IPS-20b (cell line): ENCODE data around the gene XRN1.
"Not testable (repeated sequence)": the region's sequence is repeated elsewhere in the genome, so short reads cannot be mapped to it uniquely, and the experiment has no call there.

ENCODE experiments used
- H3K27ac ChIP-seq: one replicate; pipeline ENCODE4 v1.5.1; 2013; ENCODE audit warnings: low read length
- H3K27me3 ChIP-seq: 2 replicates; pipeline ENCODE4 v1.6.1; 2013; ENCODE audit warnings: mild to moderate bottlenecking, low read length, inconsistent platforms; ENCODE audit not compliant: insufficient read depth
- H3K36me3 ChIP-seq: 2 replicates; pipeline ENCODE4 v1.6.1; 2013; ENCODE audit warnings: low read depth, mild to moderate bottlenecking, inconsistent platforms, low read length, moderate library complexity; ENCODE audit not compliant: insufficient read depth
- H3K4me1 ChIP-seq: 2 replicates; pipeline ENCODE4 v1.6.1; 2013; ENCODE audit warnings: mild to moderate bottlenecking, control low read depth, inconsistent platforms, low read length, moderate library complexity; ENCODE audit not compliant: insufficient read depth
- H3K4me3 ChIP-seq: 2 replicates; pipeline ENCODE4 v1.5.1; 2013; ENCODE audit warnings: mild to moderate bottlenecking, low read length, inconsistent platforms
- H3K9ac ChIP-seq: 2 replicates; pipeline ENCODE4 v1.6.1; 2013; ENCODE audit warnings: low read depth, mild to moderate bottlenecking, inconsistent platforms, low read length, moderate library complexity
- H3K9me3 ChIP-seq: 2 replicates; pipeline ENCODE4 v1.6.1; 2013; ENCODE audit warnings: mild to moderate bottlenecking, low read depth, low read length, inconsistent platforms; ENCODE audit not compliant: insufficient read depth

Gene XRN1

GRCh38 chr3:142363433-142363832, 84.4 kb downstream of the XRN1 start:
- H3K27ac ChIP-seq = not testable (repeated sequence)
- peaks cover 23% of the 10 kb centered on the region for H3K36me3 ChIP-seq

GRCh38 chr3:142359367-142359766, 88.5 kb downstream of the XRN1 start:
- Histone ChIP-seq H3K27me3 (no peaks in the 10 kb centered on the region), H3K4me1 (no peaks in the 10 kb centered on the region), H3K36me3 (peaks cover 33% of the 10 kb centered on the region), H3K9ac (no peak overlapping the region), H3K4me3 (no peak overlapping the region), H3K9me3 (no peaks in the 10 kb centered on the region), H3K27ac (no peak overlapping the region)

More at GRCh38 chr3:142363433-142363832, 84.4 kb downstream of the XRN1 start:
- H3K27me3 ChIP-seq, H3K9me3 ChIP-seq, H3K4me1 ChIP-seq, H3K9ac ChIP-seq, H3K4me3 ChIP-seq: not testable (repeated sequence)

GRCh38 chr3:142356818-142357217, 91.0 kb downstream of the XRN1 start:
- Histone ChIP-seq H3K36me3 (peaks cover 38% of the 10 kb centered on the region), H3K9me3 (no peaks in the 10 kb centered on the region), H3K27ac (no peak overlapping the region), H3K4me3 (no peak overlapping the region), H3K4me1 (no peaks in the 10 kb centered on the region), H3K27me3 (no peaks in the 10 kb centered on the region), H3K9ac (no peak overlapping the region)

GRCh38 chr3:142355692-142356091, 92.1 kb downstream of the XRN1 start:
- no peaks in the 10 kb centered on the region for H3K27me3 ChIP-seq
- peaks cover 33% of the 10 kb centered on the region for H3K36me3 ChIP-seq
- no peak overlapping the region for H3K9ac ChIP-seq
- H3K27ac ChIP-seq = no peak overlapping the region
- H3K9me3 ChIP-seq = no peaks in the 10 kb centered on the region
- H3K4me3 ChIP-seq = no peak overlapping the region
- no peaks in the 10 kb centered on the region for H3K4me1 ChIP-seq

- Histone ChIP-seq H3K9ac (no peak overlapping the region), H3K4me1 (no peaks in the 10 kb centered on the region), H3K27me3 (no peaks in the 10 kb centered on the region), H3K9me3 (no peaks in the 10 kb centered on the region), H3K4me3 (no peak overlapping the region), H3K27ac (no peak overlapping the region), H3K36me3 (peaks cover 35% of the 10 kb centered on the region)
These were observed 93.8 kb downstream of the XRN1 start for GRCh38 chr3:142354076-142354475.

GRCh38 chr3:142353571-142353970, 94.3 kb downstream of the XRN1 start:
- Histone ChIP-seq H3K4me1 (no peaks in the 10 kb centered on the region), H3K36me3 (peaks cover 39% of the 10 kb centered on the region), H3K27ac (no peak overlapping the region)

GRCh38 chr3:142352698-142353097, 95.1 kb downstream of the XRN1 start:
- H3K4me1 ChIP-seq, H3K4me3 ChIP-seq, H3K9me3 ChIP-seq, H3K9ac ChIP-seq, H3K27ac ChIP-seq, H3K27me3 ChIP-seq: not testable (repeated sequence)
- H3K36me3 ChIP-seq = peaks cover 39% of the 10 kb centered on the region

More at GRCh38 chr3:142353571-142353970, 94.3 kb downstream of the XRN1 start:
- no peaks in the 10 kb centered on the region for H3K9me3 ChIP-seq
- H3K27me3 ChIP-seq = no peaks in the 10 kb centered on the region
- no peak overlapping the region for H3K9ac ChIP-seq
- H3K4me3 ChIP-seq = no peak overlapping the region

- no peaks in the 10 kb centered on the region for H3K27me3 ChIP-seq
- H3K4me1 ChIP-seq = no peaks in the 10 kb centered on the region
- H3K4me3 ChIP-seq = no peak overlapping the region
- H3K9me3 ChIP-seq = no peaks in the 10 kb centered on the region
- no peak overlapping the region for H3K27ac ChIP-seq
- peaks cover 14% of the 10 kb centered on the region; the same call in 1 of the 2 replicates for H3K36me3 ChIP-seq
- no peak overlapping the region for H3K9ac ChIP-seq
These were observed 99.4 kb downstream of the XRN1 start for GRCh38 chr3:142348460-142348859.

- H3K4me3 ChIP-seq = no peak overlapping the region
- H3K9ac ChIP-seq = no peak overlapping the region
- H3K36me3 ChIP-seq = no peaks in the 10 kb centered on the region
- no peaks in the 10 kb centered on the region for H3K4me1 ChIP-seq
- H3K9me3 ChIP-seq = no peaks in the 10 kb centered on the region
- H3K27ac ChIP-seq = no peak overlapping the region
- H3K27me3 ChIP-seq = no peaks in the 10 kb centered on the region
These were observed 109.8 kb downstream of the XRN1 start for GRCh38 chr3:142337994-142338393.

GRCh38 chr3:142332390-142332789, 115.4 kb downstream of the XRN1 start:
- Histone ChIP-seq H3K4me1 (no peaks in the 10 kb centered on the region), H3K9ac (no peak overlapping the region), H3K36me3 (peaks cover 7% of the 10 kb centered on the region; the same call in 1 of the 2 replicates), H3K9me3 (no peaks in the 10 kb centered on the region), H3K4me3 (no peak overlapping the region), H3K27me3 (no peaks in the 10 kb centered on the region), H3K27ac (no peak overlapping the region)

GRCh38 chr3:142324275-142324953, 123.4 kb downstream of the XRN1 start:
- H3K9ac ChIP-seq, H3K27ac ChIP-seq, H3K4me3 ChIP-seq, H3K36me3 ChIP-seq, H3K27me3 ChIP-seq, H3K9me3 ChIP-seq, H3K4me1 ChIP-seq: not testable (repeated sequence)

GRCh38 chr3:142319912-142320311, 127.9 kb downstream of the XRN1 start:
- no peaks in the 10 kb centered on the region for H3K27me3 ChIP-seq
- no peaks in the 10 kb centered on the region for H3K9me3 ChIP-seq
- H3K4me3 ChIP-seq = no peak overlapping the region
- no peak overlapping the region for H3K27ac ChIP-seq
- H3K36me3 ChIP-seq = no peaks in the 10 kb centered on the region
- H3K9ac ChIP-seq = no peak overlapping the region
- H3K4me1 ChIP-seq = no peaks in the 10 kb centered on the region
